Measurements from ENCODE around the gene TEKTIP1. TPM values are rescaled to one million over a fixed set of nuclear protein-coding genes. Genes with fewer than 3 reads are reported as not detected.

The TEKTIP1 gene
- total and polyA plus RNA-seq, 9 of the 15 experiments (the other 6 are each of a cell fraction or from before 2014, with no cell fraction given) = 0.66 TPM; not detected in 8

DNA sequence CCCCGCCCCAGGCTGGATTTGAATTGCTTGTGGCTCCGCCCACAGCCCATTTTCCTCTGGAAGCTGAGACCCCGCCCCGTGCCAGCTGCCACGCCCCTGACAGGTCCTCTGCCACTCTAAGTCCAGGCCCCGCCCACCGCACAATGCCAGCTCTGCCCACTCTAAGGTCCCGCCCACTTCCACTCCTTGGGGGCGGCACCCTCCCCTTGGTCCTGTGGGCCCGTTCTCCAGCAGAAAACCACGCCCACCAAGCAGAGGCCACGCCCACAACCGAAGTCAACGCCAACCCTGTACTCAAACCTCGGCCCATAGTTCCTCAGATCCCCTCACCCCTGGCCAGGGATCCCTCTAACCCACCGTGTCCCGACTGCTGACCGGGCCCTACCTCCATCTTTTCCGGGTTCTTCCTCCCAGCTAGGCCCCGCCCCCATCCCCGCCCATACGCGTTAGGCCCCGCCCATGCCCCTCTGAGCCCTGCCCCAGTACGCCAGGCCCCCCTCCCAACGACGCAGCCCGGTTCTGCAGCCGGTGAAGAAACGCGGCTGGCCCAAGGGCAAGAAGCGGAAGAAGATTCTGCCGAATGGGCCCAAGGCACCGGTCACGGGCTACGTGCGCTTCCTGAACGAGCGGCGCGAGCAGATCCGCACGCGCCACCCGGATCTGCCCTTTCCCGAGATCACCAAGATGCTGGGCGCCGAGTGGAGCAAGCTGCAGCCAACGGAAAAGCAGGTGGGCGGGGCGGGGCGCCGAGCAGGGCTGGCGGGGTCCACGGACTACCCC is 35.1 kb downstream of the TEKTIP1 start (continued):
- TF ChIP-seq, protein P1, sequence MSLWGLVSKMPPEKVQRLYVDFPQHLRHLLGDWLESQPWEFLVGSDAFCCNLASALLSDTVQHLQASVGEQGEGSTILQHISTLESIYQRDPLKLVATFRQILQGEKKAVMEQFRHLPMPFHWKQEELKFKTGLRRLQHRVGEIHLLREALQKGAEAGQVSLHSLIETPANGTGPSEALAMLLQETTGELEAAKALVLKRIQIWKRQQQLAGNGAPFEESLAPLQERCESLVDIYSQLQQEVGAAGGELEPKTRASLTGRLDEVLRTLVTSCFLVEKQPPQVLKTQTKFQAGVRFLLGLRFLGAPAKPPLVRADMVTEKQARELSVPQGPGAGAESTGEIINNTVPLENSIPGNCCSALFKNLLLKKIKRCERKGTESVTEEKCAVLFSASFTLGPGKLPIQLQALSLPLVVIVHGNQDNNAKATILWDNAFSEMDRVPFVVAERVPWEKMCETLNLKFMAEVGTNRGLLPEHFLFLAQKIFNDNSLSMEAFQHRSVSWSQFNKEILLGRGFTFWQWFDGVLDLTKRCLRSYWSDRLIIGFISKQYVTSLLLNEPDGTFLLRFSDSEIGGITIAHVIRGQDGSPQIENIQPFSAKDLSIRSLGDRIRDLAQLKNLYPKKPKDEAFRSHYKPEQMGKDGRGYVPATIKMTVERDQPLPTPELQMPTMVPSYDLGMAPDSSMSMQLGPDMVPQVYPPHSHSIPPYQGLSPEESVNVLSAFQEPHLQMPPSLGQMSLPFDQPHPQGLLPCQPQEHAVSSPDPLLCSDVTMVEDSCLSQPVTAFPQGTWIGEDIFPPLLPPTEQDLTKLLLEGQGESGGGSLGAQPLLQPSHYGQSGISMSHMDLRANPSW (CRISPR knock-in tag; IDR thresholded peaks at IDR 0.05) = no peak
- TF ChIP-seq RHOXF2B (CRISPR knock-in tag; conservative IDR thresholded peaks at IDR 0.05) (no peak), CTBP1 (IDR thresholded peaks at IDR 0.05; ENCODE audit: borderline replicate concordance) (peak; percentile 36; the same call in 1 of the 2 replicates), YY1 (IDR thresholded peaks at IDR 0.05; ENCODE audit: borderline replicate concordance in 1 of 3, control insufficient read depth in 1 of 3, extremely low read depth in 1 of 3, insufficient read depth in 3 of 3, insufficient read length in 1 of 3, insufficient replicate concordance in 2 of 3, low read depth in 1 of 3, low read length in 2 of 3) (peak in 2 of 3 experiments; percentile 50 to 75), FOXM1 (IDR thresholded peaks at IDR 0.05; ENCODE audit: low read depth) (no peak), FOXM1 (CRISPR knock-in tag; IDR thresholded peaks at IDR 0.05; ENCODE audit: low read depth) (no peak), NRF1 (conservative IDR thresholded peaks at IDR 0.05 in 1 of 2, IDR thresholded peaks at IDR 0.05 in 1 of 2) (peak; percentile 59 to 67), ZC3H8 (IDR thresholded peaks at IDR 0.05) (no peak), XRCC3 (IDR thresholded peaks at IDR 0.05) (no peak), EGR1 (conservative IDR thresholded peaks at IDR 0.05) (peak; percentile 53; the same call in 1 of the 2 replicates), MXI1 (IDR thresholded peaks at IDR 0.05; ENCODE audit: low read depth, low read length) (peak; percentile 20; the same call in 1 of the 2 replicates), CBX3 (IDR thresholded peaks at IDR 0.05; ENCODE audit: borderline replicate concordance in 1 of 2, low read length in 2 of 2) (peak in 1 of 2 experiments; percentile 17; a peak in 1 of 3 replicates), MBD2 (IDR thresholded peaks at IDR 0.05; ENCODE audit: borderline replicate concordance, low read depth) (0 out of 2 replicates have a peak, but pooled peaks have one; percentile 47), ZNF707 (CRISPR knock-in tag; conservative IDR thresholded peaks at IDR 0.05) (no peak), RNF2 (IDR thresholded peaks at IDR 0.05) (no peak), CREM (IDR thresholded peaks at IDR 0.05; ENCODE audit: low read depth) (0 out of 2 replicates have a peak, but pooled peaks have one; percentile 10)
- TF ChIP-seq, protein P2, sequence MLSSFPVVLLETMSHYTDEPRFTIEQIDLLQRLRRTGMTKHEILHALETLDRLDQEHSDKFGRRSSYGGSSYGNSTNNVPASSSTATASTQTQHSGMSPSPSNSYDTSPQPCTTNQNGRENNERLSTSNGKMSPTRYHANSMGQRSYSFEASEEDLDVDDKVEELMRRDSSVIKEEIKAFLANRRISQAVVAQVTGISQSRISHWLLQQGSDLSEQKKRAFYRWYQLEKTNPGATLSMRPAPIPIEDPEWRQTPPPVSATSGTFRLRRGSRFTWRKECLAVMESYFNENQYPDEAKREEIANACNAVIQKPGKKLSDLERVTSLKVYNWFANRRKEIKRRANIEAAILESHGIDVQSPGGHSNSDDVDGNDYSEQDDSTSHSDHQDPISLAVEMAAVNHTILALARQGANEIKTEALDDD (IDR thresholded peaks at IDR 0.05) = no peak
- TF ChIP-seq, protein P3, sequence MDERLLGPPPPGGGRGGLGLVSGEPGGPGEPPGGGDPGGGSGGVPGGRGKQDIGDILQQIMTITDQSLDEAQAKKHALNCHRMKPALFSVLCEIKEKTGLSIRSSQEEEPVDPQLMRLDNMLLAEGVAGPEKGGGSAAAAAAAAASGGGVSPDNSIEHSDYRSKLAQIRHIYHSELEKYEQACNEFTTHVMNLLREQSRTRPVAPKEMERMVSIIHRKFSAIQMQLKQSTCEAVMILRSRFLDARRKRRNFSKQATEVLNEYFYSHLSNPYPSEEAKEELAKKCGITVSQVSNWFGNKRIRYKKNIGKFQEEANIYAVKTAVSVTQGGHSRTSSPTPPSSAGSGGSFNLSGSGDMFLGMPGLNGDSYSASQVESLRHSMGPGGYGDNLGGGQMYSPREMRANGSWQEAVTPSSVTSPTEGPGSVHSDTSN (CRISPR knock-in tag; IDR thresholded peaks at IDR 0.05; ENCODE audit: low read depth) = peak; percentile 60
- TF ChIP-seq, protein P3 (tag; conservative IDR thresholded peaks at IDR 0.05; ENCODE audit: low read depth) = peak; percentile 83
- TF ChIP-seq, protein P4, sequence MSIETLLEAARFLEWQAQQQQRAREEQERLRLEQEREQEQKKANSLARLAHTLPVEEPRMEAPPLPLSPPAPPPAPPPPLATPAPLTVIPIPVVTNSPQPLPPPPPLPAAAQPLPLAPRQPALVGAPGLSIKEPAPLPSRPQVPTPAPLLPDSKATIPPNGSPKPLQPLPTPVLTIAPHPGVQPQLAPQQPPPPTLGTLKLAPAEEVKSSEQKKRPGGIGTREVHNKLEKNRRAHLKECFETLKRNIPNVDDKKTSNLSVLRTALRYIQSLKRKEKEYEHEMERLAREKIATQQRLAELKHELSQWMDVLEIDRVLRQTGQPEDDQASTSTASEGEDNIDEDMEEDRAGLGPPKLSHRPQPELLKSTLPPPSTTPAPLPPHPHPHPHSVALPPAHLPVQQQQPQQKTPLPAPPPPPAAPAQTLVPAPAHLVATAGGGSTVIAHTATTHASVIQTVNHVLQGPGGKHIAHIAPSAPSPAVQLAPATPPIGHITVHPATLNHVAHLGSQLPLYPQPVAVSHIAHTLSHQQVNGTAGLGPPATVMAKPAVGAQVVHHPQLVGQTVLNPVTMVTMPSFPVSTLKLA (conservative IDR thresholded peaks at IDR 0.05) = peak in 1 of 2 experiments; percentile 24; a peak in 1 of 4 replicates

Measured in K562 (cell line).